Stimulated activated CD8-positive, alpha-beta memory T cell treated with anti-CD3 and anti-CD28 coated beads, Interleukin-4, amount 100 ng/mL, for 24 hours (primary cell): Measurements from ENCODE around the gene TMC1.

Source experiments
- DNase-seq: peaks from one replicate; pipeline ENCODE4 v3.0.0-alpha.2; 2020; ENCODE audit warnings: low read depth

Gene TMC1

DNA sequence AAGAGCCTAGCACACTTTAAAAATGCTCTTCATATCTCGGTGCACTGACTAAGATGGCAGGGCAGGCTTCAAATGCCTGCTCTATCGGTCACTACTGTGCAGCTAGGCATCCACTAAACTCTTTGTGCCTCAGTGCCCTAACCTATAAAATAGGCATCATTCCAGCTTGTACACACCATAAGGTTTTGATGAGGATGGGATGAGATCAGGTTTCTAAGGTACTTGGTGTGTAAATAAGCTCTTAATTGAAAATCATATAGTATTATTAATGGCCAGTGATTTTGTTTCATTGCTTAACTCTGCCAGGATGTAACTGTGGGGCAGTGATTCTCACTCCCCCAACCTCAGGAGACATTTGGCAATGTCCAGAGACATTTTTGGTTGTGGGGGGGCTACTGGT is 352.9 kb downstream of the TMC1 start:
- DNase-seq = no peak

GRCh38 chr9:72875221-72875620 is 353.8 kb downstream of the TMC1 start:
- no peak for DNase-seq

DNA sequence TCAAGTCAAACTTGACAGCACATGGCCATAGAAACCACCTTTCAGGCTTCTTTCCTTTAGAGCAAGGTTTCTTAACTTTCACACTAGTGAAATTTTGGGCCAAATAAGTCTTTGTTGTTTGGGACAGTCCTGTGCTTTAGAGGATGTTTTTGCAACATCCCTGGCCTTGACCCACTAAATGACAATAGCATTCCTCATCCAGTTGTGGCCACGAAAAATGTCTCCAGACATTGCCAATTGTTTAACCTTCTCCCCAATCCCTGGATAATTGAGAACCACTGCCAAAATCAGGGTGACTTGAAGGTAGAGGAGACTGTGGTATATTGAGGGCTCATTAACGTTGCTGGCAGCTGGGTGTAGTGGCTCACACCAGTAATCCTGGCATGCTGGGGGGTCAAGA is 359.4 kb downstream of the TMC1 start:
- no peak for DNase-seq

DNA sequence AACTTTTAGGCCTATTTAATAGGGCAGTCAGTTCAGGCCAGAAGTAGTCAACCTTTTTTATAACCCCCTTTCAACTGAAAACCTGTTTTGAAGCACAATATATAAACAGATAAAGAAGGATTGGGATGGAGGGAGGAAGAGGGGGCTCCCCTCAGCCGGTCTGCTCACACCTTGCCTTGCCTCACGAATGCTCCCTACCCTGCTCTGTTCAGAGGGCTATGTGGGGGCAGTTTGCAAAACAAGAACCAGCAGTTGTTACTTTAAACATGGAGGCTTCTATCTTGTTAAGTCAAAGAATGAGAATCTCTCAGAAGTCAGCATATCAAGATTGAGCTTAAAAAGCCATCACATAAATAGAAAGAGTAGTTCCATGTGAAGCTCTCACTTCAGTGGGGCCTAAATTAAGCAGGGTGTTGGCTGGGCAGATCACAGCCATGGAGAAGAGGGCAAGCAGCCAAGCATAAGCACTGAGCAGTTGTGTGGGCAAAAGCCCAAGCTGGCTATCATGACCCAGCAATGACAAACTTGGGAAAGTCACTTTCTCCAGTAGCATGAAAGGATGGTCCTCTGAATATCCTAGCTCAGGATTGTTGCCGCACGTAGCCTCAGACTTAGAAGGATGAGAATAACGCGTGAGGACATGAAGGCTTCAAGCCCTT is 360.8 kb downstream of the TMC1 start:
- no peak for DNase-seq

- DNase-seq = no peak
These were observed 362.5 kb downstream of the TMC1 start for GRCh38 chr9:72883875-72884274.

DNA sequence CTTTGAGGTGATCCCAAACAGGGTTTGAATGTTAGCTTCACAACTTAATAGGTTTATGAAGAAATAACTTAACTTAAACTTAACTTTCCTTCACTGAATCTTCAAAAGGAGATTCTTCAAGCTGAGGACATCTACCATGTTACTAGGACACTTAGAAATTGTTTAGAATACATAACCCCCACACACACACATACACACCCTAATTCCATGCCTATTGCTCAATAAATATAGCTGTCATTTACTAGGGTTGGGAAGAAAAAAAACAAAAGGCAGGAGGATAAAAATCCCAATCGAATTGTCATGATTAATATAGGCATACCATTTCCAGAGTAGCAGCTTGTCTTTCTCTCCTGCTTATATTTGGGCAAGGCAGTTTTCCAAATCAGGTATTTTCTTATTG is 363.1 kb downstream of the TMC1 start:
- no peak for DNase-seq
